HG03103 (cell line): Measurements from ENCODE around the gene UBE2O.

ENCODE experiments used
- ATAC-seq: cut with Tn5 transposase; IDR thresholded peaks from one replicate; pipeline ENCODE4 v1.9.1; 2021; ENCODE audit warnings: low read depth; ENCODE audit not compliant: unreplicated experiment

The UBE2O gene

DNA sequence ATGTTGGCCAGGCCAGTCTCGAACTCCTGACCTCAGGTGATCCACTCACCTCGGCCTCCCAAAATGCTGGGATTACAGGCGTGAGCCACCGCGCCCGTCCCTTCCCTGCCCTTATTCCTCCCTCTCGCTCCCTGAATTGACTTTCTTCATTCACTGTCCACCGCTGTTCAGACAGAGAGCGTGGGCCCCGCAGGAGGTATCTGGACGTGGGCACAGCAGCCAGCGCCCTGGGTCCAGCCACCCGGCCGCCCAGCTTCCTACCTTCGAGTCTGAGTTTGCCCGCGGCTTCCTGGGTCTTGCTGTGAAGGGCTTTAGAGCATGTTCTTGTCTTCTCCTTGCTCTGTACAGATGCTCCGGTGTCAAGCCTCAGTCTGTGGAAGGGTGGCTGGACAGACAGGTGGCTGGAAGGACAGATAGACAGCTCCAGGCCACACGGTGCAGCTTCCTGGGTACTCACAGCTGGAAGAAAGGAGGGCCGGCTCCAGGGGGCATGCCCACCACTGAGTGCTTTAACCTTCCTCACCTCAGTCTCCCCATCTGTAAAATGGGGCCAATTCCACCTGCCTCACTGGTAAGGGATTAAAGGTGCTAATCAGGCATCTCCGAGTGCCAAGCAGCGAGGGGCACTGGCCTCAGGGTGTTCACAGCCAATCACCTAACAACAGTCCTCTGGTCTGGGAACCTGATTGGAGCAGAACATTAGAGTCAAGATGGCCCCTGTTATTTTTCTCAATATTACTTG, 34.7 kb upstream of the UBE2O start:
- no peak for ATAC-seq

GRCh38 chr17:76485569-76485968, 32.6 kb upstream of the UBE2O start:
- no peak for ATAC-seq

DNA sequence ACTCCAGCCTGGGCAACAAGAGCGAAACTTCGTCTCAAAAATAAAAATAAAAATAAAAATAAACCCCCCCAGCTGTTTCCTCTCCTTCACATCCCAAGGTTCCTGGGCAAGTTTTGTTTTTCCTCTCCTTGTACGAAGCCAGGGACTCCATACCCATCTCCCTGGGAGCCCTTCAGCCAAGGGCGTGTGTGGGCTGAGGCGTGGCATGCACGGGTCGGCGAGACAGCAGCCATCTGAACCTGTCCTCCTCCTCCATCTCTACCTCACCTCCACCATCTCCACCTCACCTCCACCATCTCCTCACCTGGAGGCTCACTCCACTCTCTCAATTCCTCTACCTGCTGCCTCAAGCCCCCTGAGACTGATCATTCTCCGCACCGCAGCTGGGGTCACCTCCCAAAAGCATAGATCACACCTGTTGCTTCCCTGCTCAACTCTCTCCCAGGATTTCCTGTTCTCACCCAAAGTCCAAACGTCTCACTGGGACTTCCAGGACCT, 31.3 kb upstream of the UBE2O start:
- ATAC-seq: no peak

- peak; percentile 62 for ATAC-seq
Observed at GRCh38 chr17:76481071-76481655, 28.2 kb upstream of the UBE2O start.

DNA sequence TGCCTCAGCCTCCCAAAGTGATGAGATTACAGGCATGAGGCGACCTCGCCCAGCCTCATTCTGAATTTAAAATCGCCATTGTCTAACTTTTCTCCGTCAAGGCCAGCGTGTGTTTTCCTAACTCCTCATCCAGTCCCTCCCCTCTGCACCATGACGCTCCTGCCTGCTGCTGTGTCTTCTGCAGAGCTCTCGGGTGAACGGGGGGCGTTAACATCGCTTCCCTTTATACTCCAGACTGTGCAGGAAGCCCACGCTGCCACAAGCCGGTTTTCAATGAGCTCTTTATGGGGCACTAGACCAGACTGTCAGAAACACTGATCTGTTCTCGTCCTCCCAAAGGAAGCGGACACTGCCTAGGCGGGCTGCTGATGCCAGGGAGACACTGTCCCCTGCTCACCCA, 27.7 kb upstream of the UBE2O start:
- ATAC-seq: no peak

GRCh38 chr17:76479515-76480060, 26.6 kb upstream of the UBE2O start:
- no peak for ATAC-seq

DNA sequence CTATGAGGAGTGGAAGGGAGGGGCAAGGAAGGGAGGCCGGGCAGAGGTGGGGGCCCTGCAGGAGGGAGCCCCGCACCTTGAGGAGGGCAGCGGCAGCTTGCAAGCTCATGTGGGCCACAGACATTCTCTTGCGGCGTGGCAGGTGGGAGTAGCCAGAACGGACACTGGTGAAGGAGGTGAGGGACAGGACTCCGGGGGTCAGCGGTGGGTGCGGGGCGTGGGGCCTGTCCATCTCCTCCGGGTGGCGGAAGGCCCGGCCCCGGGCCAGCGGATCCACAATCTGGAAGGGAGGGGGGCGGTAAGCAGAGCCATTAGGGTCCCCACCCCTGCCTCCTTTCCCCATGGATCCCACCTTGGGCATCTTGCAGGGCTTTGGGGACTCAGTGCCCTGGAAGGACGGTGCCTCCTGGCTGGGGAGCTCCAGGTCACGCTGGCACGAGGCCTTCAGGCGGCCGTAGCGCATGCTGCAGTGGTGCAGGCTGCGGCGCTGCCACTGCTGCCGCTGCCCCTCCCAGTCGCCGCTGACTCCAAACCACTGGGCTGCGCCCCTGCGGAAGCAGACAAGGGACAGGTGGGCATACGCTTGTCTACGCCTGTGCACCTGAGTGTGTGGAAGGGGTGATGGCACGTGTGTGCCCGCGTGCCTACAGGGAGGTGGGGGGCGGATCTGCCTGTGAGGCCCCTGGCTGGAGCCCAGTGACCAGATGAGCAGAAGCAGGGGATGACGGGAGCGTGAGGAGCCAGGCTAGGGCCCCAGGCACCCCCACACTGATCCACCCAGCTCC, 26.0 kb upstream of the UBE2O start:
- ATAC-seq: no peak

DNA sequence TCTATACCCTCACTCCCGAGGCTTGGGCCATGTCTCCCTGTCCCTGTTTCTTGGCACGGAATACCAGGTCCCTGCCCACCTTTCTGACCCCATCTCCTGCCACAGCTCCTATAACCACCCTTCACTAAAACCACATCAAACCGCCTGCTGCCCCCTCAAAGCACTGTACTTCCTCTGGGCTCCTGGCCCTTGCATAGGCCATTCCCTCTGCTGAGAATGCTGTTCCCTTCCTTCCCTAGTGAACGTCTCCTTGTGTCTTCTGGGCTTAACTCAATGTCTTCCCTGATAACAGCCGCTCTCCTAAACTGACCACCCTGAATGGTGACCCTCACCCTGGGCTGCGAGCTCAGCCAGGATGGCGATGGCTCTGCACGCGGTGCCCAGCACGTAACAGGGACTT, 25.1 kb upstream of the UBE2O start:
- ATAC-seq: no peak

DNA sequence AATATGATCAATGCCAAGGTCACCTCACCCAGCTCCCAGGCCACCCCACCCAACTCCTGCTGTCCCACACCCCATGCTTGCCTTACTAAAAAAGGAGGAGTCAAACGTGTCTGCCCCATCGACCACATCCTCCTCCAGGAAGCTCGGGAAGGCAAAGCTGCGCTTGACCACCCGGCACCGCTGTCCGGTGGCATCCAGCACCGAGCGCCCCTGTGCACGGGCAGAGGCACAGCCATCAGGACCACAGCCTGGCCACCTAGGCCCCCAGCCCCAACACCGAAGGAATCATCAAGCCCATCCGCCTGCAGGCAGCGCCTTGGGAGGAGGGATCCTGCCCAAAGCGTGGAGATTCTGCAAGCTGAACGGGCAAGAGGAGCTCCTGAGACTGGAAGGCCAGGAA, 24.6 kb upstream of the UBE2O start:
- ATAC-seq: no peak

DNA sequence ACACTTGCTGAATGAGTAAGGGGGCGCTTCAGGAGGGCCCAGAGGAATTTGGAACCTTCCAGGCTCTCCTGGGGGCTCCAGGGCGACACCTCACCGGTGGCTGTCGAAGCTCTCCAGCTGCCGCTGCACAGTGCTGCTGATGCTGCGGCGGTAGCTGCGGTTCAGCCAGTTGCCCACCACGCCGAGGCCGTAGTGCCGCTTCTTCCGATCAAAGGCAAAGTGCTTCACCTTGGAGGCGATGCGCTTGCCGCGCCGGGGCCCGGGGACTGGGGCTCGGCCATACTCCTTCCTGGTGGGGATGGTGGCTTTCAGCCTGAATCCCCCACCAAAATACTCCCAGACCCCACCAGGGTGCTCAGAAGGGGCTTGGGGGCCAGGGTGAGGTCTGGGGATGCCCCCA, 23.8 kb upstream of the UBE2O start:
- no peak for ATAC-seq

DNA sequence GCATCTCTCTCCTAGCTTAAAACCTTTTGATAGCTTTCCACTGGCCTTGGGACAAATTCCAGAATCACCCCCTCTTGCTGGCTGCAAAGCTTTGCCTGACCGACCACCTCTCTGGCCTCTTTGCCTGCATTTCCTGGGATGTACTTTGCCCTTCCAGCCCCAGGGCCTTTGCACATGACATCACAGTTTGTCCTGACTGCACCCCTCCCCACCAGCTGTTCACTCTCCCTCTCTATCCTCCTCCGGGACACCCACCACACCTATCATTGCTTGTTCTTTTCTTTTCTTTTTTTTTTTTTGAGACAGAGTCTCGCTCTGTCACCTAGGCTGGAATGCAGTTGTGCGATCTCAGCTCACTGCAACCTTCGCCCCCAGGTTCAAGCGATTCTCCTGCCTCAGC, 22.4 kb upstream of the UBE2O start:
- no peak for ATAC-seq

GRCh38 chr17:76474894-76475293, 21.9 kb upstream of the UBE2O start:
- no peak for ATAC-seq

DNA sequence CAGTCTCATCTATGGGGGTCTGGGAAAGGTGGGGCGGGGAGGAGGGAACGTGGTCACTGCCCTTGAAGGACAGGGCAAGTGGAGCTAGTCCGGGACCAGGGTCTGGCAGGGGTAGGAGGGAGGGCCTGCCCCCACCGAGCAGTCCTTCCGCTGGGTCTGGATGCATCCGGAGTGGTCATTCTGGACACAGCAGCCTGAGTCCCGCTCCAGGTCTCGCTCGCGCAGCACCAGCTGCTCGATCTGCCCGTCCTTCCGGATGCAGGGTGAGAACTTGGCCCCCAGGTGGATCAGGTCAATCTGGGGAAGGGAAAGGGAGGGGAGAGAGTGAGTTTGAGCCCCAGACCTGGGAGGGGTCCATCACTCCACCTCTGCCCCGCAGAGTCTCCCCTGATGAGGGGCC, 21.3 kb upstream of the UBE2O start:
- ATAC-seq: no peak

- ATAC-seq: no peak
Observed at GRCh38 chr17:76473541-76473985, 20.6 kb upstream of the UBE2O start.

DNA sequence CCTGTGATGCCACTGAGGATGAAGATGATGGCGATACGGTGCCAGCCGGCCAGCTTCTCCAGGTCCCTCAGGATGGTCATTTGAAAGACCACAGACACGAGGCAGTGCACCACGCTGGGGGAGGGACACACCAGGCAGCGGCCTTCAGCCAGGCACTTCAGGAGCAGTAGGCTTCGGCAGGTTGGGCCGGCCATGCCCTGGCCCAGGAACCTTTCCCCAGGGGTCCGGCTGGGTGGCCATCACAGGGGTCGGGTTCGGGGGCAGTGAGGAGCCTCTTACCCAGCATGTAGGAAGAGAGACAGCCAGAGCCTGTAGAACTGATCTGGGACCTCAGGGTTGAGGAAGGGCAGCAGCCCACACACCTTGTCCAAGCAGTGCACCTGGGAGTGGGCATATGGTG, 19.8 kb upstream of the UBE2O start:
- no peak for ATAC-seq

- no peak for ATAC-seq
Observed at GRCh38 chr17:76472258-76472645, 19.3 kb upstream of the UBE2O start.

DNA sequence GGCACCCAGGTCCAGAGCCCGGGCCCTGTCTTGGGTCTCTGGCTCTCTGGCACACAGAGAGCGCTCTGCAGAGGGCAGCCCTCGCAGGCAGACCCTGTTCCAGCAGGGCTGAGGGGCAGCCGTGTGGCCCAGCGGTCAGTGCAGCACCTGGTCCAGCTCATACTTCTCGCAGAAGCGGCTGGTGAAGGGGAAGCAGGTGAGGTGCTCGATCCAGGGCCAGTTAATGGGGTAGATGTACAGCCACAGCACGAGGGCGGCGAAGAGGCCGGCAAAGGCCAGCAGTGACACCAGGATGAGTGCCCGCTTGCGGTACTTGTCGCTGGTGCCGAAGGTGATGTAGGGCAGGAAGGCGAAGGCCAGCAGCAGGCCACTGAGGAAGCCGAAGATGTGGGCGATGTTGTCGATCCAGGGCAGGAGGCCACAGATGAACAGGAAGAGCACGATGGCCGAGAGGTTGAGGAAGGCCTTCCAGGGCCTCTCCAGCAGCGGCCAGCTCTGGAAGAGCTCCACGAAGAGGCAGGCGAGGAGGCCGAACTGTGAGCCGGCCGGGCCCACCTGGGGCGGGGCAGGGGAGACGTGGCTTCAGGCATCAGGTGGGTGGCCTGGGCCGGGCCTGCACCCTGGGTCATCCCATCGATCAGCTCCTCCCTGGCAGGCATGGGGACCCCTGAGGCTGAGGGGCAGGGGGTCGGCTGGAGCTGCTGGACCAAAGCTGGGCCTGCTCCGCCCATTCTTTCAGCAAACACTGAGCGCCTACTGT, 18.7 kb upstream of the UBE2O start:
- no peak for ATAC-seq

GRCh38 chr17:76469991-76470739, 17.2 kb upstream of the UBE2O start:
- no peak for ATAC-seq

DNA sequence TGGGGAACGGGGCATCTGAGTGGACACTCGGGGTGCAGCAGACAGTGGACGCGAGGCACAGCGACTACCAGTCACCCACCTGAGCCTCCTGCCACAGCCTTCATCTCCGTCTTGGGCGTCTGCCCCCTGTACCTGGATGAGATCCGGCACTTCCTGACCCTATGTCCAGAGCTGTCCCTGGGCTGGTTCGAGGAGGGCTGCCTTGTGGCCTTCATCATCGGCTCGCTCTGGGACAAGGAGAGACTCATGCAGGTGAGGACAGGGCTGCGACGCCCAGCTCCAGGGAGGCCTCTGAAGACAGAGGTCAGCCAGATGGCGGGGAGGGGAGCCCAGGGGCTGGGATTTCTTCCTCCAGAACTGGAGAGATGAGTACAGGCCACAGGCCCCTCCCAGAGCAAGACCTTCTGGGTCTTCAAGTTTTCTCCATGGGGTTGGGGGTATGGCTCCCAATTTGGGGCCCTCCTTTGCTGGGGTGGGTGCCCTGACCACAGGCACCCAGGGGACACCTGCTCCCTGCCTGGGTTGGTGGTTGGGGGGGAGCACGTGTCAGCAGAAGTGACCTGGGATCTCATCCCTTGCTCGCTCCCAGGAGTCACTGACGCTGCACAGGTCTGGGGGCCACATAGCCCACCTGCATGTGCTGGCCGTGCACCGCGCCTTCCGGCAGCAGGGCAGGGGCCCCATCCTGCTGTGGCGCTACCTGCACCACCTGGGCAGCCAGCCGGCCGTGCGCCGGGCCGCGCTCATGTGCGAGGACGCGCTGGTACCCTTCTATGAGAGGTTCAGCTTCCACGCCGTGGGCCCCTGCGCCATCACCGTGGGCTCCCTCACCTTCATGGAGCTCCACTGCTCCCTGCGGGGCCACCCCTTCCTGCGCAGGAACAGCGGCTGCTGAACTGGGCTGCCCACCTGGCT, 16.4 kb upstream of the UBE2O start:
- no peak for ATAC-seq
